Islet precursor cell (in vitro differentiated cells): ENCODE measurements around the gene RILP.

Experiments
- DNase-seq: peaks from one replicate; pipeline ENCODE4 v3.0.0-alpha.2; 2018

Gene RILP

DNA sequence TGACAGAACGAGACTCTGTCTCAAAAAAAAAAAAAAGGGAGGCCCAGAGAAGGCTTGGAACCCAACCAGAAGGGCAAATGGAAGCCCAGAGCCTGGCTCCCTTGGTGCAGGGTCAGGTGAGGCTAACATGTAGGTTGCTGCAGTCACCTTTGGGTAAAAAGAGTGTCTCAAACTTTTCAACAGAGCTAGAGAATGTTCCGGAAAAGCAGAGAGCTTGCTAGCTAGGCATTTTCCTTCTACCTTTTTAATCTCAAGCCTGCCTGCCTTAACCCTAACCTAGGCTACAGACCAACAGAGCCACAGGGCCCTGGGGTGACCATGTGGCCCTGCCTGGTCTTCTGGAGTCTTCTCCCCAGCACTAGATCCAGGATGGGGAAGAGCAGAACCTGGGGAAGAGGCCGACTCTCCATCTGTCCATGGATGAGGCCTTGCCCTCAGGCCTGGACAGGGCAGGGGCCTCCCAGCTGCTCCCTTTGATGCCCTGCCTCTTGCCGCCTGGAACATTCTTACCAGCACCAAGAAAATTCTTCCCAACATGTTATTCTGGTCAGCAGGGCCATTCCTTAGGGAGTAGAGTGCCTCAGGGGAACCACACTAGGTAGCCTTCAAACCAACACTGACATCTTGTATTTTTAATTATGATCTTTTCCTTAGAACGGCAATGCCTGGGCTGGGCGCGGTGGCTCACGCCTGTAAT is 51.1 kb downstream of the RILP start:
- no peak for DNase-seq

DNA sequence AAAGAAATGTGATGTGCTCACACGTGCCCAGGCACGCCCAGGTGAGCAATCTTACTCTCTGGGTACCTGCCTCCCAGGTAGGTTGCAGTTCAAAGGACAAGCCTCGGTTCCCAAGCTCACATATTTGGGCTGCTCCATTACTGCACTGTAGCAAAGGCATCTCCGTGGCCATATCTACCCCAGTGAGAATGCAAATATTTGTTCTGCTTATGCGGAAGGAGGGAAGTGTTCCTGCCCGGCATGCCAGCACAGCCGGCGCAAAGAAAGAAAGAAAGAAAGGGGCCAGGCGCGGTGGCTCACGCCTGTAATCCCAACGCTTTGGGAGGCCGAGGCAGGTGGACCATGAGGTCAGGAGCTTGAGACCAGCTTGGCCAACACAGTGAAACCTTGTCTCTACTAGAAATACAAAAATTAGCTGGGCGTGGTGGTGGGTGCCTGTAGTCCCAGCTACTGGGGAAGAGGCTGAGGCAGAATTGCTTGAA is 51.8 kb downstream of the RILP start:
- no peak for DNase-seq
